NCI-H69 (cell line): ENCODE results near the gene SF3B5.
"Not testable (repeated sequence)": the region's sequence is repeated elsewhere in the genome, so short reads cannot be mapped to it uniquely, and the experiment has no call there.

Experiments used
- DNase-seq: peaks from one replicate; lab custom pipeline; 2025; lab: John Stamatoyannopoulos, UW

Gene SF3B5

DNA sequence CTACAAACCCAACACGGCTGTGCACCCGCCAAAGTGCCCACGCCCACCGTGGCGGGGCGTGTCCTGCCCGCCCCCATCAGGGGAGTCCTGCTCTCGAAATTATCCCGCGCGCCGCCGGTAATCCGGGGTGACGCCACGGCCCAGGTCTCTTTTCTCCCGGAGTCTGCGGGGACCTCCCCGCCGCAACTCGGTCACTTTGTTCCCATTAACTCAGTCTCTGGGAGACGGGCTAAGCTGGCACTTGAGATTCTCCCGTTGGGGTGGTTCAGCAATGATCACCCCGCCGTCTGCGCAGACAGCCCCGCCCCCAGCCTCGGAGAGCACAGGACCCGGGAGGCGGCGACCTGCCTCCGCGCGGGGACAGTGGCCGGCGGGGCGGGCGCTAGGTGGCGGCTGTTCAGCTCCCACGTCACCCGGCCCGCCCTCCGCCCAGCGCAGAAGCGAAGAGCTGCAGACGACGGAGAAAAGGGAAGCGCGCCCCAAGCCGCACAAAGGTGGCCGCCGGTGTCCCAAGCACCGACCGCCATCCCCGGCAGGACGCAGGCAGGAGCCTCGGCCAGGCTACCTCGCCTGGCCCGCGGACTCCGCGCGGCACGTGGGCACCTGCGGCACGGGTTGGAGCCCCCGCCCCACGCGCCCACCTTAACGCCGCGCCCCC, 31.5 kb downstream of the SF3B5 start:
- peak; percentile 80 for DNase-seq

GRCh38 chr6:144063246-144063743, 32.1 kb downstream of the SF3B5 start:
- peak; percentile 59 for DNase-seq

DNA sequence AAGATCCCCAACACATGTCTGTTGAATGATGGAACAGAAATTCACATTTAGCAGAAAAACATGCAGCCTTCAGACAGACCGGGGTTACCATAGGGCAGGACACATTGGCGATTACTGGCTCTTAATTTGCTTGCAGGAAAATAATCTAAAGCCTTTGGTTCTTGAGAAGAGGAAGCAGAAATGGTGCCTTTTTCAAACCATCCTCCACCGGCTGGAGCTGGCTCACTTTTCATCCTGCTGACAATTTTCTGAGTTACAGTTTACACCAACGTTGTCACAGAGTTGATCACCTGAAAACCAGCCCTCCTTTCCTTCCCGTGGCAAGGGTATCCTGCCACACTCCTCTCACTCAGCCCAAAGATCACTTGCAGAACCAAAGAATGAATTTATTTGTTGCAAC, 32.6 kb downstream of the SF3B5 start:
- DNase-seq, result no peak

- no peak for DNase-seq
Observed at GRCh38 chr6:144059139-144059538, 36.2 kb downstream of the SF3B5 start.

DNA sequence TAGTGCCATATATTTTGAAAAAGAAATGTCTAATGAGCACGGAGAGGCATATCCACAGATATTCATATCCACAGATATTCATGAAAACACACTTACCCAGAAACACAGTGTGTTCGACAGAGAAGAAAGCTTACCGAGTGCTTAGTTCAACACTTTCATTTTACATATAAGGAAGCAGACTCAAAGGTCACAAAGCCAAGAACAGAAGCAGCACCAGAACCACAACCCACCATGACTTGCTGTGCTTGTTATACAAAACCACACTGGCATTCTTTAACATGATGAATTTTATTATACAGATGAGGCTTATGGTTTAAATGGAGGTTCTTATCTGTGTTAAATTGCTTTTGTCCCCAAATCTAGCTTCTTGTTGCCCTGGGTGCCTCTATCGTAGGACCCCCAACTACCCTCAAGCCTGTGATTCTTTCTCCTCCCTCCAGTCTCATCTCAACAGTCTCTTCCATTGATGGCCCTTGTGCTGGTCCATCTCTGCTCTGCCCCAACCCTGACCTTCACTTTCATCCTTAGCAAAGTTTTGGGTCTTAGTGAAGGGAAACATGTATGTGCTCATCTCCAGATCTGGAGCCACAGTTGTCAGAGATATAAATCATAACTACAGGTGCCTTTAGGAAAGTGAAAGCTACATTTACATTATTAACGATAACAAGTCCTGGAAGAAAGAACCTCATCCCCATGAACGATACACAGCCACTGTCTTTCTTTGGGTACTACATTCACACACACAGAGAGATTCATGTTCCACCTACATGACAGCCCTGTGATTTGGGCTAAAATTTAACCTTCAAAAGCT, 40.0 kb downstream of the SF3B5 start:
- no peak for DNase-seq

GRCh38 chr6:144053601-144054000, 41.8 kb downstream of the SF3B5 start:
- DNase-seq, result no peak

GRCh38 chr6:144052488-144052887, 42.9 kb downstream of the SF3B5 start:
- no peak for DNase-seq

DNA sequence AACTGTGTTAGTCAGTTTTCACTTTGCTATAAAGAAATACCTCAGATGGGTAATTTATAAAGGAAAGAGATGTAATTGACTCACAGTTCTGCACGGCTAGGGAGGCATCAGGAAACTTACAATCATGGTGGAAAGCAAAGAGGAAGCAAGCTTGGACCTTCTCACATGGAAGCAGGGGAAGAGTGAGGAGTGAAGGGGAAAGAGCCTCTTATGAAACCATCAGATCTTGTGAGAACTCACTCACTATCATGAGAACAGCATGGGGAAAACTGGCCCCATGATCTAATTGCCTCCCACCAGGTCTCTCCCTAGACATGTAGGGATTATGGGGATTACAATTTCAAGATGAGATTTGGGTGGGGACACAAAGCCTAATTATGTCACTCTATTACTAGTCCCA, 46.0 kb downstream of the SF3B5 start:
- DNase-seq, result no peak

- DNase-seq, result no peak
Observed at GRCh38 chr6:144047688-144048087, 47.7 kb downstream of the SF3B5 start.

GRCh38 chr6:144046672-144047071, 48.7 kb downstream of the SF3B5 start:
- peak; percentile 10 for DNase-seq

GRCh38 chr6:144044989-144045388, 50.4 kb downstream of the SF3B5 start:
- not testable (repeated sequence) for DNase-seq
